Measurements from ENCODE around the gene AREL1.
"Not testable (repeated sequence)": the region's sequence is repeated elsewhere in the genome, so short reads cannot be mapped to it uniquely, and the experiment has no call there.

GRCh38 chr14:74758505-74758904, 45.6 kb upstream of the AREL1 start:
- TF ChIP-seq EZH2 (IDR thresholded peaks at IDR 0.05; ENCODE audit: insufficient read depth, poor library complexity, severe bottlenecking); EZH2phosphoT487 (IDR thresholded peaks at IDR 0.05; ENCODE audit: insufficient read depth, low read depth): not testable (repeated sequence)
